ENCODE data around the gene HOXA4. TPM values are rescaled to one million over a fixed set of nuclear protein-coding genes. Genes with fewer than 3 reads are reported as not detected.

HOXA4 gene
- total and polyA plus RNA-seq, 2 of the 4 experiments (the other 2 are of a cell fraction) = 0.36 to 8.0 TPM

- TF ChIP-seq RAD21 (IDR thresholded peaks at IDR 0.05; ENCODE audit: low read length) = peak; percentile 95
- TF ChIP-seq POLR2A (IDR thresholded peaks at IDR 0.05; ENCODE audit: low read depth, low read length) = peak; percentile 89
These were observed 12.7 kb upstream of the HOXA4 start, which contains the start of gene HOXA5 (continued) for GRCh38 chr7:27143023-27143949.

DNA sequence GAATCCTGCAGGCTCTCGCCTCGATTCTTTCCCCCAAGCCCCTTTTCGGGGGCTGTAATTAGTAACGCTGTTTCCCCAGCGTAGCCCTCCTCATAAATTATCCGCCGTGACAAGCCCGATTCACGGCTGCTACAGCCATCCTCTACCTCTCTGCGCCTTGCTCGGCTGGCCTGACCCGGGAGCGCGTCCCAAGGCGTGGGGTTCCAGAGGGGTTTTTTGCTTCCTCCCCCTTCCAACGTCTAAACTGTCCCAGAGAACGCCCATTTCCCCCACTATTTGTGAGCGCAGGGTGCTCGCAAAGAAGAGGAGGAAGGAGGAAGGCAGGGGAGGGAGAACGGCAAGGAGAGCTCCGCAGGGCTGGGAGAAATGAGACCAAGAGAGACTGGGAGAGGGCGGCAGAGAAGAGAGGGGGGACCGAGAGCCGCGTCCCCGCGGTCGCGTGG lies 12.0 kb upstream of the HOXA4 start:
- no TSS peak for BruUV-seq (replicated peaks)
- intact Hi-C loops (cut with micrococcal nuclease) (loop anchor here (1.0 to 5.0 kb wide), 4 partner anchors 456 to 1280 kb away; no protein-coding TSS in a partner anchor), dilution Hi-C loops (cut with HindIII; ENCODE audit: low sequenced_read_pairs, unreplicated experiment) (no loop called here), in situ Hi-C loops (cut with MboI; ENCODE audit: low sequenced_read_pairs) (loop anchor here (5.0 to 10.0 kb wide), 3 partner anchors 40 to 948 kb away; partner anchors contain the start of gene HOXA2)
- peak overlapping the region; percentile 95 for H3K14ac ChIP-seq (replicated peaks; ENCODE audit: low read depth, low read length)
- peak overlapping the region; percentile 54 to 59; a peak in 3 of 4 replicates for H4K8ac ChIP-seq (ENCODE audit: low read depth in 2 of 2, low read length in 2 of 2)
- no peaks in the 10 kb centered on the region for H3K9me1 ChIP-seq (ENCODE audit: insufficient read depth, low read length)
- peak overlapping the region; percentile 93 for H3K4me3 ChIP-seq (ENCODE audit: insufficient read depth, low read depth, low read length)
- H4K5ac ChIP-seq (ENCODE audit: low read depth, low read length) = peak overlapping the region; percentile 10
- H2AFZ ChIP-seq (replicated peaks; ENCODE audit: low read length, poor library complexity) = peak overlapping the region; percentile 90
- peak overlapping the region; percentile 94 for H3K4me2 ChIP-seq (ENCODE audit: low read depth, low read length)
- ATAC-seq (ENCODE audit: low read depth) (no peak), DNase-seq (no peak)
- peak overlapping the region; percentile 80 for H3K4ac ChIP-seq (ENCODE audit: low read depth, low read length)
- ChIA-PET POLR2A (ENCODE audit: unreplicated experiment) (interaction anchor here (1.3 kb wide), 1 partner anchor 34 kb away, joined by 5 read pairs; no protein-coding TSS in a partner anchor), CTCF (interaction anchor here (0.6 to 2.0 kb wide), 11 partner anchors 8 to 773 kb away, joined by 3 to 9 read pairs (median 3); no protein-coding TSS in a partner anchor)
- peaks cover 9 to 35% of the 10 kb centered on the region in 2 experiments; a peak in 3 of 4 replicates for H3K79me1 ChIP-seq (ENCODE audit: low read depth in 1 of 2, low read length in 2 of 2)
- H2AK5ac ChIP-seq (ENCODE audit: low read depth, low read length) = no peak overlapping the region
- 1% methylated on average over 9 of the region's 29 CpGs; no CpG with 5 or more reads in 1 of the 2 experiments for WGBS, 2 experiments (ENCODE audit: extremely low coverage in 2 of 2, insufficient read length in 1 of 2)
- H2AK9ac ChIP-seq (replicated peaks; ENCODE audit: low read depth, low read length, poor library complexity) = peak overlapping the region; percentile 82
- H3K27me3 ChIP-seq (ENCODE audit: control insufficient read depth, insufficient read depth, low read length) = no peaks in the 10 kb centered on the region
- peaks cover 9% of the 10 kb centered on the region for H3K36me3 ChIP-seq (ENCODE audit: control insufficient read depth, insufficient read depth, low read length)
- peak overlapping the region; percentile 93 for H3K18ac ChIP-seq (ENCODE audit: low read depth, low read length)
- H3K9me3 ChIP-seq (ENCODE audit: control insufficient read depth, insufficient read depth, low read length) = no peaks in the 10 kb centered on the region
- H2BK20ac ChIP-seq (ENCODE audit: low read depth, low read length) = 0 out of 2 replicates have a peak overlapping the region, but pooled peaks have one; percentile 3
- peak overlapping the region; percentile 75 for H4K91ac ChIP-seq (ENCODE audit: insufficient read depth, low read depth, low read length)
- no peaks in the 10 kb centered on the region for H4K20me1 ChIP-seq (ENCODE audit: insufficient read depth, low read length)
- peak overlapping the region; percentile 89 for H3K9ac ChIP-seq (ENCODE audit: low read depth, low read length)
- H2BK120ac ChIP-seq (ENCODE audit: low read depth, low read length) = peak overlapping the region; percentile 81
- peak overlapping the region; percentile 89 for H2BK5ac ChIP-seq (ENCODE audit: low read depth, low read length, poor library complexity, severe bottlenecking)
- H2BK15ac ChIP-seq (ENCODE audit: low read depth, low read length) = no peak overlapping the region
- H3K27ac ChIP-seq (ENCODE audit: insufficient read depth, low read length) = peak overlapping the region; percentile 93
- H3K23ac ChIP-seq (ENCODE audit: low read depth, low read length) = peak overlapping the region; percentile 92
- H3K56ac ChIP-seq (ENCODE audit: extremely low read depth, insufficient read depth, low read length) = peak overlapping the region; percentile 92
- peaks cover 16% of the 10 kb centered on the region for H3K4me1 ChIP-seq (ENCODE audit: control insufficient read depth, insufficient read depth, low read length)
- TF ChIP-seq CHD1 (IDR thresholded peaks at IDR 0.05; ENCODE audit: low read depth, low read length) (no peak; the same call in 1 of the 2 replicates), MXI1 (IDR thresholded peaks at IDR 0.05; ENCODE audit: borderline replicate concordance, low read depth, low read length) (no peak), CEBPB (IDR thresholded peaks at IDR 0.05; ENCODE audit: low read depth, low read length) (no peak), RFX5 (IDR thresholded peaks at IDR 0.05; ENCODE audit: low read depth, low read length) (no peak), NFE2L2 (IDR thresholded peaks at IDR 0.05; ENCODE audit: low read depth, low read length) (no peak), MAFK (IDR thresholded peaks at IDR 0.05; ENCODE audit: low read depth, low read length) (no peak), BHLHE40 (IDR thresholded peaks at IDR 0.05; ENCODE audit: low read depth, low read length) (no peak)
- TF ChIP-seq, protein P1, sequence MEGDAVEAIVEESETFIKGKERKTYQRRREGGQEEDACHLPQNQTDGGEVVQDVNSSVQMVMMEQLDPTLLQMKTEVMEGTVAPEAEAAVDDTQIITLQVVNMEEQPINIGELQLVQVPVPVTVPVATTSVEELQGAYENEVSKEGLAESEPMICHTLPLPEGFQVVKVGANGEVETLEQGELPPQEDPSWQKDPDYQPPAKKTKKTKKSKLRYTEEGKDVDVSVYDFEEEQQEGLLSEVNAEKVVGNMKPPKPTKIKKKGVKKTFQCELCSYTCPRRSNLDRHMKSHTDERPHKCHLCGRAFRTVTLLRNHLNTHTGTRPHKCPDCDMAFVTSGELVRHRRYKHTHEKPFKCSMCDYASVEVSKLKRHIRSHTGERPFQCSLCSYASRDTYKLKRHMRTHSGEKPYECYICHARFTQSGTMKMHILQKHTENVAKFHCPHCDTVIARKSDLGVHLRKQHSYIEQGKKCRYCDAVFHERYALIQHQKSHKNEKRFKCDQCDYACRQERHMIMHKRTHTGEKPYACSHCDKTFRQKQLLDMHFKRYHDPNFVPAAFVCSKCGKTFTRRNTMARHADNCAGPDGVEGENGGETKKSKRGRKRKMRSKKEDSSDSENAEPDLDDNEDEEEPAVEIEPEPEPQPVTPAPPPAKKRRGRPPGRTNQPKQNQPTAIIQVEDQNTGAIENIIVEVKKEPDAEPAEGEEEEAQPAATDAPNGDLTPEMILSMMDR (conservative IDR thresholded peaks at IDR 0.05; ENCODE audit: low read depth, low read length) = no peak
- TF ChIP-seq, protein P2, sequence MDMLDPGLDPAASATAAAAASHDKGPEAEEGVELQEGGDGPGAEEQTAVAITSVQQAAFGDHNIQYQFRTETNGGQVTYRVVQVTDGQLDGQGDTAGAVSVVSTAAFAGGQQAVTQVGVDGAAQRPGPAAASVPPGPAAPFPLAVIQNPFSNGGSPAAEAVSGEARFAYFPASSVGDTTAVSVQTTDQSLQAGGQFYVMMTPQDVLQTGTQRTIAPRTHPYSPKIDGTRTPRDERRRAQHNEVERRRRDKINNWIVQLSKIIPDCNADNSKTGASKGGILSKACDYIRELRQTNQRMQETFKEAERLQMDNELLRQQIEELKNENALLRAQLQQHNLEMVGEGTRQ (IDR thresholded peaks at IDR 0.05; ENCODE audit: low read depth, low read length) = no peak

Measured in IMR-90 (cell line).